GM19351 (cell line): Measurements from ENCODE around the gene PDE10A.
"Not testable (repeated sequence)": the region's sequence is repeated elsewhere in the genome, so short reads cannot be mapped to it uniquely, and the experiment has no call there.

Experiments used
- ATAC-seq: cut with Tn5 transposase; IDR thresholded peaks from one replicate; pipeline ENCODE4 v1.9.1; 2021; ENCODE audit warnings: mild to moderate bottlenecking, moderate library complexity; ENCODE audit not compliant: unreplicated experiment

Gene PDE10A

DNA sequence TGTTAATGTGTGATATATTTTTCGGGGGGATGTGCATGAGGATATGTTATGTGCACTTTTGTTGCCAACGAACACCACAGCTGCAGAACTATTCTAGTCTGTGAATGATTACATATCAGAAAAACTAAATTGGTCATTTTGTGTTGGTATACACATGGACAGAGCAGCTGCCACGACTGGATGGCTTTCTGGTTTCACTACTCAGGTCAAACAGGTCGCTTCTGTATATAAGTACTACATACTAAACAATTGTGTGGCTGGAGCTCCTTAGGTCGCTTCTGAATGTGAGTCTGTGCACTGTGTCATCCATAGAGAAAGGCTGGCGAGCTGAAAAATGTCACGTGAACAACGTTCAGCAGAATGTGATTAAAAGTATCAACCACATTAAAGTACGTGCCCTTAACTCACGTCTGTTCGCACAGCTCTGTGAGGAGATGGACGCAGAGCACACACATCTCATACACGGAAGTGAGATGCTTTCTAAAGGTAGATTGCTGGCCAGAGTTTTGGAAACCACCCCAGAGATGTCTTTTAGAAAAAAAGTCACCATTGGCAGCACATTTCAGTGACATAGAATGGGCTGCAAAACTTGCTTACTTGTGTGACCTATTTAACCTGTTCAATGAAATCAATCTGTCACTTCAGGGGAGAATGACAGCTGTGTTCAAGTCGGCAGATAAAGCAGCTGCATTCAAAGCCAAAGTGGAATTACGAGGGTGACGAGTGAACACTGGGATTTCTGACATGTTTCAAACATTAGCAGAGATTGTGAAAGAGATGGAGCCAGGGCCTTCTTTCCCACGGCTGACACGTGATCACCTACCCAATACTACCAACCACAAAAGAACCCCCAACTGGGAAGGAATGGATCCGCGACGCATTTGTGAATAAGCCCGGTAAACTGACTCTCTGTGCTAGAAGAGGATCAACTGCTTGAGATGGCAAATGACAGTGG is 176.6 kb downstream of the PDE10A start:
- no peak for ATAC-seq

DNA sequence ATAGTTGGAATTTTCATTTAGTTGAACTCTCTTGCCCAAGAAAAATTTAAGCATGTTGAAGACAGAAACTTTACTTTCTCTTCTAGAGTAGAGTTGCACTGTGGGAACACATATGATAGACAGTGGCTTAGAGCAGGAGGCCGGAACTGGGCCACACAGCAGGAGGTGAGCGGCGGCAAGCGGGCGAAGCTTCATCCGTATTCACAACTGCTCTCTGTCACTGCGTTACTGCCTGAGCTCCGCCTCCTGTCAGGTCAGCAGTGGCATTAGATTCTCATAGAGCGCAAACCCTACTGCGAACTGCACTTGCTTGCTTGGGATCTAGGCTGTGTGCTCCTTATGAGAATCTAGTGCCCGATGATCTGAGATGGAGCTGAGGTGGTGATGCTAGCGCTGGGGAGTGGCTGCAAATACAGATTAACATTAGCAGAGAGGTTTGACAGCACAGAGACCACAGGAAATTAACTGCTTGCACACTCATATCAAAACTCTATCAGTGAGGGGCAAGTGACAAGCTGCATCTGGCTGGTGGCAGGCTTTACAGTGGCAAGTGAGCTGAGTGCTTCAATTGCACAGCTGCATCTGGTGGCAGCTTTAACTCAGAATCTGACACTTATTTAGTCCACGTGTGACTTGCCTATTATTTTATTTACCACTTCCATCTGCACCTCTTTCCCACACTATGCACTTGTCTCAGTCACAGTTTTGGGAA is 178.7 kb downstream of the PDE10A start:
- ATAC-seq, result no peak

DNA sequence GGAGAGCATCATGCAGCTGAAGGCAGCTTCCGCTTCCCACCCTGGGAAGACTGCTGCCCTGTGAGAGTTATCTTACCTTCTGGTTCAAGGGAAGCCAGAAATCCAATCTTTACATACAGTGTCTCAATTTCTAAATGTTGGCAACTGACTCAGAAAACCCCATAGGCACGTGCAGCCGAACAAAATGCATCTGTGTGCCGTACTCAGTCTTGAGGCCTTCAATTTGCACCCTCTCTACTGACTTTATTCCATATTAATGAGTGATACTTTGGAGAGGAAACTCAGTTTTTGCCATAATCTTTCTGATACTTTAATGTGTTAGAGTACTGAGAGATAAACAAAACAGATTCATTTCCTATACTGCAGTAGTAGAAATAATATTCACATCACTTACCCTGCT is 181.1 kb downstream of the PDE10A start:
- no peak for ATAC-seq

DNA sequence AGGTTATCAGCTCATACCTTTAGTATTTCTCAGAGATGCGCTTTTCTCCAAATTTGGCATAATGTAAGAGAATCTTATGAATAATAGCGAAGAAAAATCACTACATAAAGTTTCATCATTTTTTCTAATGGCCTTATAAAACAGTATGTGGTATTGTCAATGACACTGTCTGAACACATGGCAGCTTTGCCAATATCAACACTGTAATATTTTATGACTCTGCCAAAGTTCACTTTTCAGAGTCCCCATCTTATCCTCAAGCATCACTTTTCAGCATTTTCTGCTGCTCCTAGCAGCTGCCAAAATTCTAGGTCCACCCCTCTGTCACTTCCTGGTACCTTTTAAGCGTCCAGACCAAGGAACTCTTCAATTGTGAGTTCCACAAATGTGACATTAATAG is 182.1 kb downstream of the PDE10A start:
- no peak for ATAC-seq

DNA sequence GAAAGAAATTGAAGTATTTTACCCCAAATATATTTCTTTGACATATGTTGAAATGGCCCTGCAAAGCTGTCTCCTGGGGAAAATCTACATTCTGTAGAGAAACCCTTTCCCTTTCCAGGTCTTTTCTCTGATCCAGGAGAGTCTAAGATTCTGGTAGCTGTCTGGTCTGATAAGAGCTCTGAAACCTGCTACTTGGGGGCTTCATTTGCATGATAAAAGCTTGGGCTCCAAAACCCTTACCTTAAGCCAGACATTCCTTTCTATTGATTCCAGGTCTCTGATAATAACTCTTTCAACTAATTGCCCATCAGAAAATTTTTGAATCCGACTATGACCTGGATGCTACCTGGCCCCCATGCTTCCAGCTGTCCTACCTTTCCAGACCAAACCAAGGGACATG is 184.5 kb downstream of the PDE10A start:
- ATAC-seq, result no peak

DNA sequence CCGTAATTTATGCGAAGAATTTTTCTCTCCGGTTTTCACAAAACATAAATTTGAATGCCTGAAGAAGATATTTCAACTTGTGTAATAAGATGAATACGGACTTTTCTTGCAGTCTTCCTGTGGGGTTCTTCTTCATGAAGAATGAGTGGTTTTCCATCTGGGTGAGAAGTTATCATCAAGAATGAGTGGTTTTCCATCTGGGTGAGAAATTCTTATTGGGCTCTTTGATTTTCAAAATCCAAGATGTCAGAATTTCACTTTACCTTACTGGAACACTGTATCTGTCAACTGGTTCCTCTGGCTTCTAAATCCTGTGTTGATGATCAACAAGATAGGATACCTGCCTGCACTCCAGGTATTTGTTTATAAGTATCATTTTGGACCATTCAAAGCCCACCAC is 193.6 kb downstream of the PDE10A start:
- no peak for ATAC-seq

DNA sequence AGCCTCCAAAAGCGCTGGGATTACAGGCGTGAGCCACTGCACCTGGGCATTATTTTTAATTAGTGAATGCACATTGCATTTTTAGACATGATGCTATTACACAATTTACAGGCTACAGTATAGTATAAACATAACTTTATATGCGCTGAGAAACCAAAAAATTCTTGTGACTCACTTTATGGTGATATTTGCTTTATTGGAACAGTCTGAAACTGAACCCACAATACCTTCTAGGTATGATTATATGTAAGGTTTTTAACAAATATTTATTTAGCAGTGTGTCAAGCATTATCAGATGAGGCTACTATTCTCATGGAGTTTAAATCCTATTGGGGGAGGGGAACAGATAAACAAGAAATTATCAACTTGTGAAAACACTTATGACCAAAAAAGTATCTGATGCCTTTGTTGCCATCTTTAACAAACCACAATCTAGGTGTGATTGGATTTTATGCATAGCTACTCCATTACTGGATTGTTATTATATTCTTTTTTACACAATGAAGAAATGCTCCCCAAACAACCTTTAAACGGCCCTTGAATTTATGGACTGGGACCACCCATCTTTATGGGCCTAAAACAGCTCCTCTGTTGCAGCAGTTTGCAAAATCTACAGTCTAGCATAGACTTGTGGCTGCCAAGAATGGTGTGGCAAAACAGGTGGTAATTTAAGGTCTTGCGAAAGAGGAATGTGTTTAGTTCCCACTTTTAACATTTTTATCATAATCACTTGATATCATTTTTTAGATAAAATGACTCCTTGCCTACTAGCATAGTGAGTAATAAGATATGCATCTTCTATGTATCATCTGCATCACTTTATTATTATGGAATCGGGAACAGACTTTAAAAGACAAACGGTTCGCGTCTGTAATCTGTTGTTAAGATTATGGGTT is 194.5 kb downstream of the PDE10A start:
- ATAC-seq, result no peak

DNA sequence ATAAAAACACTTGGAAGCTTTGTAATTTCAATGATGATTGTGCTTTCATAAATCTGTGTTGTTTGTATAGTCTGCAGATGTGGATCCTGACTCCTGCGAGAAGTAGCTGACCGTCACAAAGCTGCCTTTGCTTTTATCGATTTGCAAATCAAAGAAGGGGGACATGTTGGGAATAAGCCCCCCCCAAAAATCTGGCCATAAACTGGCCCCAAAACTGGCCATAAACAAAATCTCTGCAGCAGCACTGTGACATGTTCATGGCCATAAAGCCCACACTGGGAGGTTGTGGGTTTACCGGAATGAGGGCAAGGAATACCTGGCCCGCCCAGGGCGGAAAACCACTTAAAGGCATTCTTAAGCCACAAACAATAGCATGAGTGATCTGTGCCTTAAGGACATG is 199.5 kb downstream of the PDE10A start:
- not testable (repeated sequence) for ATAC-seq

DNA sequence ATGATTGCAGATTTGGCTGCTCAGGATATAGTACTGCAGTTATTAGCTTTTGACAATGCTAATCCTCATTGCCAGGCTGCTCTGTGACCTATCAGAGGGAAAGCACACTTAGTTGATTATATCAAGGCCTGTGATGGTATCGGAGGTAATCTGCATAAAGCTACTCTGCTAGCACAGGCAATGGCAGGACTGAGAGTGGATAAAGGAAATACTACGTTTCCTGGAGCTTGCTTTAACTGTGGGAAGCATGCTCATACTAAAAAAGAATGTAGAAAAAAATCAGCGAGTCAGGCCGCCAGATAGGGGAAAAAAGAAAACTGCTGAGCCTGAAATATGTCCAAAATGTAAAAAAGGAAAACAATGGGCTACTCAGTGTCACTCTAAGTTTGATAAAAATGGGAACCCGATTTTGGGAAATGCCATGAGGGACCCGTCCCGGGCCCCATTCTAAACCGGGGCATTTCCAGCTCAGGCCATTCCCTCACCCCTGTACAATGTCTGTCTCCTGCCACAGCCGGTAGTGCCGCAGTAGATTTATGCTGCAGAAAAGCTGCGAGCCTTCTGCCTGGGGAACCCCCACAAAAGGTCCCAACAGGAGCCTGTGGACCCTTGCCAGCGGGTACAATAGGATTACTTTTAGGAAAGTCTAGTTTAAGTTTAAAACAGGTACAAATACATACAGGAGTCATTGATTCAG is 203.3 kb downstream of the PDE10A start:
- ATAC-seq, result not testable (repeated sequence)

DNA sequence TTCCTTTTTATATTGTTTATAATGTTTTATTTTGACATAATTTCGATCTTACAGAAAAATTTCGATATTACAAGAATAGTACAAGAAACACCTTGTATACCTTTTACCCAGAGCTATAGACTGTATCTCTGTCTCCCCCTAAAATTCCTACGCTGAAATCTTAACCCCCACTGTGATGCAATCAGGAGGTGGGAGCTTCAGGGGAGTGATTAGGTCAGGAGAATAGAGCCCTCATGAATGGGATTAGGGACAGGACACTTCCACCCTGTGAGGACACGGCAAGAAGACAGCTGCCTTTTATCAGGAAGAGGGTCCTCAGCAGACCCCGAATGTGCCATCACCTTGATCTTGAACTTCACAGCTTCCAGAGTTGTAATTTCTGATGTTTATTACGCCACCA is 204.9 kb downstream of the PDE10A start:
- ATAC-seq, result no peak

DNA sequence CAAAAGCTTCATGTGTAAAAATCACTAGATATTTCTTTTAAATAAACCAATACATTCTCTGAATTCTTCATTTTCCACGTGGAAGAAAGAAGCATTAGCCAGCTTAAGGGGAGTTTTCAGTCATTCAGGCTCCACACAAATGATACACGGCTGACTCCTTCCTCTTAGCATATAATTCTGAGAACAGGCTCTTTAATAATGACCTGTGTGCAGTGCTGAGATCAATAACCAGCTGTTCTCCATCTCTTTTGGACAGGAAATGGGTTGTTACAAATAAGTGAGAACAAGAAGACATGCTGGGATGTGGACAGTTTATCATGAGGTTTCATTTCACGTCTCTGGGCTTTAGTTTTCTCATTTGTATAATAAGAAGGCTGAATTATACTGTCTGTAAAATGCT is 206.8 kb downstream of the PDE10A start:
- ATAC-seq, result no peak

DNA sequence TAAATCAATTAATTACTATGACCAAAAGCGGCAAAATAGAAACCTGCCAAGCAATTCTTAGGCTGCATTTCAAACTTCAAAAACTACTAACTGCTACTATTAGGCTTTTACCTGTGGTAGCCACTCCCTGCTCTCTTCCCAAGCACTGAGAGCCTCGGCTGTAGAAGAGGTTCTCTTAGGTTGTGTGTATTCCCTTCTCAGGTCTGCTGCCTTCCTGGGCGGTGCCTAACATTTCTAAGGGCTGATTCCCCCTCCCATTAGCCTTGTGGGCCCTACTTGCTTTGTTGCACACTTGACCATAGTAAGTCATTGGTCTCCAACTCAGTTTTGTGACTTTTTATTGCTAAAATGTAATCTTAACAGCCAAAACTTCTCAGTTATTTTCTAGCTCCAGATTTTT is 207.6 kb downstream of the PDE10A start:
- ATAC-seq, result no peak

DNA sequence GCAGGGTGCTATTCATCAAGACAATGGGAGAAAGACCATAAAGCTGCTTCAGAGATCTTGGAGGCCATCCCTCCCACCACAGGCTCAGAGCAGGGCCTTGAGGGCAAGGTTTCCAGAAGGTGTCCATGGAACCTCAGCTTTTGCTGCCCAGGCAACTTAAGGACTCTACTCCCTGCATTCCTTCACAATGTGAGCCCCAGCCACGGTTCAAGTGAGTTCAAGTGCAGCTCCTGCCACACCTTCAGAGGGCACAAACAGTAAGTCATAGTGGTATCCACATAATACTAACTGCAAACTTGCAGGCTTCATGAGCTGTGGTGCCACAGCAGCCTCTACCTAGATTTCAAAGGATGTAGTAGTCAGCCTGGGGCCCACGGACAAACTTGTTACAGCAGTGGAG is 209.6 kb downstream of the PDE10A start:
- ATAC-seq, result no peak

DNA sequence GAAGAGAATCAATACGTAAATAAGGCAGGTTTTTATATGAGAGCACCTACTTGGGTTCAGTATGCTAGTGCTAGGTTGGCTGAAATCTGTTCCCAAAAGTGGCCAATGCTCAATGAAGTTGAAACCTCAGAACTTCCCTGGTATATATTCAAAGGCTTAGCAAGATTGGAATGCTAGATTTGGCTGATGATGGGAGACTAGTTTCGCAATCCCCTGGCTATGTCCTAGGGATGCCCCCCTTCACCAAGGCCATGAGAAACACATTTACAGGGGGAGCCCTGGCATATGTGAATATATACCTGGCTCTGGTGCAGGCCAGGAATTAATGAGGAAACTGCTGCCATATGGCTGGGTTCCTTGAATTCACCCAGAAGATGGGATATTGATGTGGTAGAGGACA is 211.2 kb downstream of the PDE10A start:
- no peak for ATAC-seq

DNA sequence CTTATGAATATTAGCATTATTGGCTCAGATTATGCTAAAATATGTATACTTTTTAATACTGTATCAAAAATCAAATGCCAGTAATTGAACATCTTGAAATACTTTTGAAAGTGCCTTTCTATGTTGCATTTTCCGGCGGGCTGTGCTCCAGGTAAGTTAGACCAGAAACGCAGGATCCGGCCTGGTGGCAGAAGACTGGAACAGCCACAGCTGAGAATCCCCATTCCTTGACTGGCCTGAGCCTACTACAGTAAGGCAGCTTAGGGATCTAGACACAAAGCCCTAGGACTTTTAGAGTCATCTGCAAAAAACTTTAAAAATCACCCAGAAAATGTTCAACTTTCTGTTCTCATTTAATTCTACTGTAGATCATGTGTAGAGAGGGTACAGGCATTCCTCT is 214.8 kb downstream of the PDE10A start:
- ATAC-seq, result no peak

DNA sequence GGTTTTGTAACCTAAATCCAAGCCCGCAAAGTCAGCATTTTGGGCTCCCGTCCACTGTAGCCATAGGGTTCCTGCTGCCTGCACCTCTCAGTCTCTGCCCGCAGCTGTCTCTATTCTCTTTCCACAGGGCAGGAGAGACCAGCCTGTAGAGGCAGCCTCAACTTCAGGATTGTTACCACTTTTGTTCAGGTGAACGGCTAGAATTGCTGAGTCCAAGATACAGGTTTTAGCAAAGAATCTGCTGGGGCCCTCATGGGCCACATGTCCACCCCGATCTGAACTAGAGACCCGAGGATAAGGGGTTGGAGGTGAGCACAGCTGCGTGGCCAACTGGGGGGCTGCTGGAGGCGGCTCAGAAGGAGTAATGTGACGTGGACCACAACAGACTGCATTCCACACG is 215.9 kb downstream of the PDE10A start:
- ATAC-seq, result no peak

DNA sequence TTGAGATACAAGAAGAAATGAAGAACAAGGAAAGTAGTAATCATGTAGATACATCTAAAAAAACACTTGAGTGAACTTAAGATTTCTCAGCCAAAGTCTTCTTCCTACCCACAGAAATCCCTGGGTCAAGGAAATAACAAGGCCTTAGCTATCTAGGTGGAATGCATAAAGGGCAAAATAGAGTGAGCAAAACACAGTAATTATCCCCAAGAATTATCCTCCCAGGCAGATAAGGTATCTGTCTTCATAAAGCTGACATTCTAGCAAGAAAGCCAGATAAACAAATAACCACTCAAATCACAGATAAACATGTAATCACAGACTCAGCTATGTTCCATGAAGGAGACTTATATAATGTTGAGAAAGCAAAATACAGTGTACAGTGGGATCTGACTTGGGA is 216.7 kb downstream of the PDE10A start:
- ATAC-seq, result no peak

DNA sequence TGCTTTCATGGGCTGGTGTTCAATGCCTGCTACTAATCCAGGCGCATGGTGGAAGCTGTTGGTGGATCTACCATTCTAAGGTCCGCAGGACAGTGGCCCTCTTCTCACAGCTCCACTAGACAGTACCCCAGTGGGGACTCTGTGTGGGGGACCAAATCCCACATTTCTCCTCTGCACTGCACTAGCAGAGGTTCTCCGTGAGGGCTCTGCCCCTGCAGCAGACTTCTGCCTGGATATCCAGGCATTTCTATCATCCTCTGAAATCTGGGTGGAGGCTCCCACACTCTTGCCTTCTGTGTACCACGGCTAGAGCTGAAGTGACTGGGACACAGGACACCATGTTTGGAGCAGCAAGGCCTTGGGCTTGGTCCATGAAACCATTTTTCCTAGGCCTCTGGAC is 219.6 kb downstream of the PDE10A start:
- ATAC-seq, result no peak

DNA sequence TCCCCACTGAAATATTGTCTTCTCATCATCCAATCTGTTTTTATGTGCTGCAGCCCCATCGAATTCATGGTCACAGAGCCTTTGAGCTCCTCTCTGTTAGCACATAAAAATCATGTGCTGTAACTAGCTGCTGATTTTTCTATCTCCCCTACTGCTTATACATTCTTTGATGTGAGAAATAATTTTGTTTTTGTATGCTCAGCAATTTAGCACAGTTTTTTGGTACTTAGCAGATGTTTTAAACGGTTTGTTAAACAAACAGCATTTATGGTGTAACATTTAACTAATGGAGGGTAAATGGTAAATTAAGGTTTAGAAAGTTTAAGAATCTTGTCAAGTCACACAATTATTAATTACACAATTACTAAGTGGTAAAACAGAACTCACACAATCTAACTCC is 221.9 kb downstream of the PDE10A start:
- no peak for ATAC-seq

DNA sequence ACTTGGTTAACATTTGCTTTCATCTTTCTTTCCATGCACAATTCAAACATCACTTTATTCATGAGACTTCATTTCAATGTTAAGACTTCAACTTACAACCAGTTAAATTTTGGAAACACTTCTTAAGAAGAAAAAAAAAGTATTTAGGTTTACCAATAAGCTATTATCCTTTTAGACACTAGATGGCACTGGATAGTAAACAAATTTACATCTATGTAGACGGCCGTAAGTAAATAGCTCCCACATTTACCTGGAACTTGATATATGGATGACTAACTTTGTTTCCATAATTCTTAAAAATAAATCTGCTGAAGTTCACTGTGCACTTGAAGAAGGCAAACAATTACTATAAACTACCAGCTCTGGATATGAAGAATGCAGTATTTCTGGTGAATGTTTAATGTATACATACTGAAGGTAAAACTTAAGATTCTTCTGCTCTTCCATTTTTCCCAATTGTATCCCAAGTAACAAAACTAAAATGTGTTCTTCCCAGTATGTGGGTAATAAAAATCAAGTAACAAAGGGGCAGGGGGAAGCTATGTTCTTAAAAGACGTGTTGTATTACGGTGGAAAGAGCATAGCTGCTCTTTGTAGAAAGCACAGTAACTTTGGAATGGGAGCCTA is 223.0 kb downstream of the PDE10A start:
- peak; percentile 74 for ATAC-seq
